ENCODE results near the gene CROCC.
A peak's percentile ranks its signal among the peaks of the same experiment; 100 is the strongest.
"Not testable (repeated sequence)": the region's sequence is repeated elsewhere in the genome, so short reads cannot be mapped to it uniquely, and the experiment has no call there.

Gene CROCC, protein sequence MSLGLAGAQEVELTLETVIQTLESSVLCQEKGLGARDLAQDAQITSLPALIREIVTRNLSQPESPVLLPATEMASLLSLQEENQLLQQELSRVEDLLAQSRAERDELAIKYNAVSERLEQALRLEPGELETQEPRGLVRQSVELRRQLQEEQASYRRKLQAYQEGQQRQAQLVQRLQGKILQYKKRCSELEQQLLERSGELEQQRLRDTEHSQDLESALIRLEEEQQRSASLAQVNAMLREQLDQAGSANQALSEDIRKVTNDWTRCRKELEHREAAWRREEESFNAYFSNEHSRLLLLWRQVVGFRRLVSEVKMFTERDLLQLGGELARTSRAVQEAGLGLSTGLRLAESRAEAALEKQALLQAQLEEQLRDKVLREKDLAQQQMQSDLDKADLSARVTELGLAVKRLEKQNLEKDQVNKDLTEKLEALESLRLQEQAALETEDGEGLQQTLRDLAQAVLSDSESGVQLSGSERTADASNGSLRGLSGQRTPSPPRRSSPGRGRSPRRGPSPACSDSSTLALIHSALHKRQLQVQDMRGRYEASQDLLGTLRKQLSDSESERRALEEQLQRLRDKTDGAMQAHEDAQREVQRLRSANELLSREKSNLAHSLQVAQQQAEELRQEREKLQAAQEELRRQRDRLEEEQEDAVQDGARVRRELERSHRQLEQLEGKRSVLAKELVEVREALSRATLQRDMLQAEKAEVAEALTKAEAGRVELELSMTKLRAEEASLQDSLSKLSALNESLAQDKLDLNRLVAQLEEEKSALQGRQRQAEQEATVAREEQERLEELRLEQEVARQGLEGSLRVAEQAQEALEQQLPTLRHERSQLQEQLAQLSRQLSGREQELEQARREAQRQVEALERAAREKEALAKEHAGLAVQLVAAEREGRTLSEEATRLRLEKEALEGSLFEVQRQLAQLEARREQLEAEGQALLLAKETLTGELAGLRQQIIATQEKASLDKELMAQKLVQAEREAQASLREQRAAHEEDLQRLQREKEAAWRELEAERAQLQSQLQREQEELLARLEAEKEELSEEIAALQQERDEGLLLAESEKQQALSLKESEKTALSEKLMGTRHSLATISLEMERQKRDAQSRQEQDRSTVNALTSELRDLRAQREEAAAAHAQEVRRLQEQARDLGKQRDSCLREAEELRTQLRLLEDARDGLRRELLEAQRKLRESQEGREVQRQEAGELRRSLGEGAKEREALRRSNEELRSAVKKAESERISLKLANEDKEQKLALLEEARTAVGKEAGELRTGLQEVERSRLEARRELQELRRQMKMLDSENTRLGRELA (N-terminal part only)

GRCh38 chr1:16921391-16922185, at the start of gene CROCC:
Gene CROCC, plus strand, starts transcription at chr1:16921931. Its CDS starts 88 bp downstream, at chr1:16922019.
- Mint-ChIP-seq H3K4me1 (ENCODE audit: low read depth) (peaks cover 9% of the 10 kb centered on the region), H3K27ac (peak within 1 kb of the TSS; percentile 31)

GRCh38 chr1:16872152-16873075, 49.3 kb upstream of the CROCC start:
- H3K4me1 Mint-ChIP-seq (ENCODE audit: low read depth); H3K27ac Mint-ChIP-seq: not testable (repeated sequence)
- peaks cover 55% of the 10 kb centered on the region for H3K27me3 Mint-ChIP-seq (ENCODE audit: low read depth)

More at GRCh38 chr1:16921391-16922185, at the start of gene CROCC:
- Mint-ChIP-seq H3K36me3 (ENCODE audit: low read depth) (no peaks in the 10 kb centered on the region), H3K27me3 (ENCODE audit: low read depth) (no peaks in the 10 kb centered on the region), H3K4me3 (peak within 1 kb of the TSS; percentile 57), H3K9me3 (no peaks in the 10 kb centered on the region)

GRCh38 chr1:16873076-16873879, 48.5 kb upstream of the CROCC start:
- not testable (repeated sequence) for H3K4me3 Mint-ChIP-seq; H3K4me1 Mint-ChIP-seq (ENCODE audit: low read depth); H3K36me3 Mint-ChIP-seq (ENCODE audit: low read depth); H3K27ac Mint-ChIP-seq; H3K9me3 Mint-ChIP-seq
- H3K27me3 Mint-ChIP-seq (ENCODE audit: low read depth), result peaks cover 54% of the 10 kb centered on the region

More at GRCh38 chr1:16872152-16873075, 49.3 kb upstream of the CROCC start:
- H3K36me3 Mint-ChIP-seq (ENCODE audit: low read depth); H3K9me3 Mint-ChIP-seq; H3K4me3 Mint-ChIP-seq: not testable (repeated sequence)

DNA sequence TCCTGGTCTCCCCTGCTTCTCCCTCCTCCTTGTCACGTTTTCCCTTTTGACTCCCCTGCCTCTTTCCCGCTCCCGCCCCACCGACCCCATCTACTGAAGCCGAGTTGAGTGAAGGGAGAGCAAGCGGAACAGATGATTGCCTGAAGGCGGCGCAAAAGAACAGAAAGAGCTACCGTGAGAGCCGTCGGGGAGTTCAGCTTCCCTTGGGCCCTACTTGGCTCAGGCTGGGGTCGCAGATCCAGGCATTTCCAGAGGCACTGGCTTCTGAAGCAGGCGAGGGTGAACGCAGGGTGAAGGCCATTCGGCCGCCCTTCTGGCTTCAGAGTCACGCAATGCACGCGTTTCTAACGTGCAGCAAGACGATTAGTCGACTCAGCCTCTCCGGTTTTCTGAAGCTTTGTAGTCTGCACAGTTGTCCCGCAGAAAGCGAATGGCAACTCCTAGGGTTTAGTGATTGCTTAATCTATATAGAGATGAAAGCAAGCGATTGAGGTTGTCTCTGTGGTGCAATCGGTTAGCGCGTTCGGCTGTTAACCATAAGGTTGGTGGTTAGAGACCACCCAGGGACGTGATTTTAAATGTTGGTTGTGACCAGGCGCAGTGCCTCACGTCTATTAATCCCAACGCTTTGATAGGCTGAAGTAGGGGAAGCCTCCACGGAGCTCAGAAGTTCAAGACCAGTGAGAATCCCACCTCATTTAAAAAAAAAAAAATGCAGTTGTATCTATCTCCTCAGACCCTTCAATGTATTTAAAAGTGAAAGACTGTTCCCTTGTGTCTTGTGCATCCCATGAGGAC, 46.6 kb upstream of the CROCC start:
- not testable (repeated sequence) for H3K9me3 Mint-ChIP-seq; H3K4me3 Mint-ChIP-seq; H3K36me3 Mint-ChIP-seq (ENCODE audit: low read depth); H3K27ac Mint-ChIP-seq; H3K4me1 Mint-ChIP-seq (ENCODE audit: low read depth)
- H3K27me3 Mint-ChIP-seq (ENCODE audit: low read depth), result peaks cover 63% of the 10 kb centered on the region

DNA sequence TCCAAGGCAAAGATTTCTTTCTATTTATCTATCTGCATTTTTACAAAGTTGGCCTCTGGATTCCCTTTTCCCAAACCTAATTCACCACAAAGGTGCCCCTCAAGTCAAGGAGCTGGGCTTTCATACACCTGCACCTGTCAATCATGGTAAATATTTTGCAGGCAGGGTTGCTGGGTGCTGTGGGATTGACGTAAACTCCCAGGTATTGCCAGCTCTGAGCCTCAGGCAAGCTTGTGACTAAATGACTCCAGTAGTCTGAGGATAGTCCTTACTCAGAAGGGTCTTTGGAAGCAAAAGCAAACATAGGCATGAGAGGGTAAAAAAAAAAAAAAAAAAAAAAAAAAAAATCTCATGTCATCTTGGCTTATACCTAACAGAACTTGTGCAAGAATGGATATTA, 40.0 kb upstream of the CROCC start:
- H3K4me1 Mint-ChIP-seq (ENCODE audit: low read depth); H3K36me3 Mint-ChIP-seq (ENCODE audit: low read depth); H3K9me3 Mint-ChIP-seq; H3K27ac Mint-ChIP-seq; H3K4me3 Mint-ChIP-seq: not testable (repeated sequence)
- H3K27me3 Mint-ChIP-seq (ENCODE audit: low read depth), result peaks cover 72% of the 10 kb centered on the region

DNA sequence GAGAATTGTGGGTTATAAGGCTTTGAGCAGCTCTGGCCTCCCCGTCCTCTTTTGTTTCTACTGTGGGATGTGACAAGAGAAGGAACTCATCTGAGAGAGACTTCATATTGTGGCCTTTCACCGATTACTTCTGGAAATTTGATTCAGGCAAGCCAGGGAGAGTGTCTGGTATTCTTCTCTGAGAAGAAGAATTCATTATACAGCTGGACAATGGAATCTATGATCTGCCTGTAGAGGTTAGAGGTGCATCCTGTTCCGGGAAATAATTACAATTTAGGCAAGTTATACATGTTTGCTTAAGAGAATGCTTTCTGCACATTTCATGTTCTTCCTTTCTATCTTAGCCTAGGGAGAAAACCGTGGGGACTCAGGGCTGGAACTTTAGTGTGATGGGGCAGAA, 38.7 kb upstream of the CROCC start:
- Mint-ChIP-seq H3K36me3 (ENCODE audit: low read depth) (no peaks in the 10 kb centered on the region), H3K27ac (no peak overlapping the region)

GRCh38 chr1:16884487-16884886, 37.2 kb upstream of the CROCC start:
- H3K27me3 Mint-ChIP-seq (ENCODE audit: low read depth), result peaks cover 86% of the 10 kb centered on the region
- H3K4me1 Mint-ChIP-seq (ENCODE audit: low read depth); H3K36me3 Mint-ChIP-seq (ENCODE audit: low read depth); H3K9me3 Mint-ChIP-seq; H3K4me3 Mint-ChIP-seq; H3K27ac Mint-ChIP-seq: not testable (repeated sequence)

More for the DNA sequence above, 38.7 kb upstream of the CROCC start:
- no peak overlapping the region for H3K4me3 Mint-ChIP-seq
- H3K9me3 Mint-ChIP-seq, result no peaks in the 10 kb centered on the region
- no peaks in the 10 kb centered on the region for H3K4me1 Mint-ChIP-seq (ENCODE audit: low read depth)
- H3K27me3 Mint-ChIP-seq (ENCODE audit: low read depth), result peaks cover 79% of the 10 kb centered on the region

DNA sequence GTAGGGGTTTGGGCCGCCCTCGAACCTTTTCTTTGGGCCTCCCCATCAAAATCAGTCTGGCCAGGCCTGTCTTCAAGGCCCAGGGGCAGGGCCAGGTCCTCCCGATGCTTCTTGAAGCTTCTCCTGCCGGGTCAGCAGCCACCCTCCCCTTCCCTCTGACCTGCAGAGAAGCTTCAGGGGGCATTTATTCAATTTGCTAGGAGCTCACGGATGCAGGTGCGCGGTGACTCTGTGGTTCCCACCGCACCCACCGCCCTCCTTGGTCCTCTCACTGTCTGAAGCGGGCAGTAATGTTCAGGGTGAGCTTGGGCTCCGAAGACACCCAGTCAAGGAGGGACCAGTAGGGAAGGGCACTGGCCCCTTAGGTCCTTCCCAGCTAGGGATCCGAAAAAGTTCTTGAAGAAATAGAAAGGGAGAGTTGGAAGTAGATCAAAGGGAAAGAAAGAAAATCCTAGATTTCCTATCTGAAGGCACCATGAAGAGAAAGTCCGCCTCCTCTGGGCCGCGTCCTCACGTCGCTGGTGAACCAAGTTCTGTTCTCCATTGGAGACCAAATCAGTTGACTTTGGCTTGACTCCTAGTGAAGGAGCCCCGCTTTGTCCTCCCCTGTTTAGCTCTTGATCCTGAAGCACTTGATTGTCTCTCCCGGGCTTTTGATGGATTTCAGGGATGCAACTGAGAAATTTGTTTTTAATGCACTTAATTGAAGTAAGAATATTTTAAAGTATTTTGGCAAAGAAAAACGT, 34.7 kb upstream of the CROCC start:
- no peak overlapping the region for H3K4me3 Mint-ChIP-seq
- H3K36me3 Mint-ChIP-seq (ENCODE audit: low read depth), result no peaks in the 10 kb centered on the region
- peaks cover 13% of the 10 kb centered on the region for H3K4me1 Mint-ChIP-seq (ENCODE audit: low read depth)
- no peak overlapping the region for H3K27ac Mint-ChIP-seq
- no peaks in the 10 kb centered on the region for H3K9me3 Mint-ChIP-seq
- peaks cover 92% of the 10 kb centered on the region for H3K27me3 Mint-ChIP-seq (ENCODE audit: low read depth)

- H3K4me3 Mint-ChIP-seq, result peak overlapping the region; percentile 83
- H3K4me1 Mint-ChIP-seq (ENCODE audit: low read depth), result peaks cover 13% of the 10 kb centered on the region
- H3K36me3 Mint-ChIP-seq (ENCODE audit: low read depth), result no peaks in the 10 kb centered on the region
- peaks cover 80% of the 10 kb centered on the region for H3K27me3 Mint-ChIP-seq (ENCODE audit: low read depth)
- peak overlapping the region; percentile 62 for H3K27ac Mint-ChIP-seq
- H3K9me3 Mint-ChIP-seq, result no peaks in the 10 kb centered on the region
Measured at GRCh38 chr1:16888860-16889816, 32.6 kb upstream of the CROCC start.

DNA sequence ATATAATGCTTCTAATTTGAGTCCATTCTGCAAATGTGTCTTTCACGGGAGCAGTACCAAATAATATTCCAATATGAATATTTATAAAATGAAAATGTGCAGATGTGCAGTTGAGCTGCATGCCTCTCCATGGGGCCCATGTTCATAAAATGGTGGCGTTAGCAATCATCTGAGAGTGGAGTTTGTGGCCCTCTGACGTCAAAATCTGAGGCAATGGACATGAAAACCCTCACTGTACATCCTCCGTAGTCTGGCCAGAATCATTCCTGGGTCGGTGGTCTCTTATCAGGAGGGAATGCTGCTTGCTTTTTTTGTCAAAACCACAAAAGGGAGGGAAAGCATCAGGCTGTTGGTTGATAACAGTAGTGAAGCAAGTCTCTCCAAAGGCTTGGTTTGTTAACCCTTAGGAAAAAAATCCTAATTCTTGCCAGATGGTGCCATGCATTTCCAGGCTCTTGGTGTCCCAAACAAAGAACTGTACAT, 31.2 kb upstream of the CROCC start:
- not testable (repeated sequence) for H3K9me3 Mint-ChIP-seq; H3K36me3 Mint-ChIP-seq (ENCODE audit: low read depth); H3K27ac Mint-ChIP-seq; H3K4me3 Mint-ChIP-seq
- Mint-ChIP-seq H3K4me1 (ENCODE audit: low read depth) (peaks cover 21% of the 10 kb centered on the region), H3K27me3 (ENCODE audit: low read depth) (peaks cover 68% of the 10 kb centered on the region)

Measured in T-helper 1 cell treated with Interleukin-12 subunit alpha and Interleukin-12 subunit beta and Interleukin-4 antibody, amounts not matched to agents 30 μg/mL and 1 μg/mL, for 36 hours (primary cell).